ENCODE measurements around the gene NHSL2. TPM values are rescaled to one million over a fixed set of nuclear protein-coding genes. Genes with fewer than 3 reads are reported as not detected.

NHSL2 gene
- total and polyA plus RNA-seq, 3 experiments from 2014 or later = 0.51 to 17.8 (median 1.1) TPM

GRCh38 chrX:71913156-71913950, 2.7 kb downstream of the NHSL2 start:
- ChIA-PET CTCF (no interaction called here), POLR2A (no interaction called here)

GRCh38 chrX:71917621-71918343, 7.1 kb downstream of the NHSL2 start:
- Histone ChIP-seq H3K4me3 (ENCODE audit: low read length) (no peak overlapping the region), H3K36me3 (ENCODE audit: insufficient read depth, low read length) (no peaks in the 10 kb centered on the region), H3K27me3 (ENCODE audit: insufficient read depth, low read length, poor library complexity, severe bottlenecking) (no peaks in the 10 kb centered on the region), H3K27ac (ENCODE audit: low read depth, low read length) (no peak overlapping the region), H3K9me3 (ENCODE audit: low read length) (no peaks in the 10 kb centered on the region), H3K4me1 (ENCODE audit: insufficient read depth, low read length) (no peaks in the 10 kb centered on the region)
- DNase-seq = no peak
- no peaks in the 10 kb centered on the region for H3K36me3 Mint-ChIP-seq
- H3K4me3 Mint-ChIP-seq = no peak overlapping the region
- CTCF ChIA-PET = no interaction called here
- POLR2A ChIA-PET = no interaction called here
- H3K27me3 Mint-ChIP-seq = peaks cover 18 to 24% of the 10 kb centered on the region in 2 donors
- H3K4me1 Mint-ChIP-seq = no peaks in the 10 kb centered on the region
- no peak overlapping the region for H3K27ac Mint-ChIP-seq
- no peaks in the 10 kb centered on the region for H3K9me3 Mint-ChIP-seq

More at GRCh38 chrX:71913156-71913950, 2.7 kb downstream of the NHSL2 start:
- no peaks in the 10 kb centered on the region for H3K9me3 ChIP-seq (ENCODE audit: low read length)
- no peaks in the 10 kb centered on the region for H3K36me3 ChIP-seq (ENCODE audit: insufficient read depth, low read length)
- Mint-ChIP-seq H3K27ac (peak overlapping the region in 1 of 8 donors; percentile 54), H3K4me1 (peaks cover 0 to 3% (median 3%) of the 10 kb centered on the region in 3 donors), H3K9me3 (no peaks in the 10 kb centered on the region), H3K27me3 (peaks cover 24 to 41% of the 10 kb centered on the region in 2 donors), H3K36me3 (no peaks in the 10 kb centered on the region), H3K4me3 (peak overlapping the region in 1 of 7 donors; percentile 2)
- peaks cover 6% of the 10 kb centered on the region for H3K27me3 ChIP-seq (ENCODE audit: insufficient read depth, low read length, poor library complexity, severe bottlenecking)
- no peak overlapping the region for H3K4me3 ChIP-seq (ENCODE audit: low read length)
- H3K4me1 ChIP-seq (ENCODE audit: insufficient read depth, low read length) = no peaks in the 10 kb centered on the region
- DNase-seq = no peak
- H3K27ac ChIP-seq (ENCODE audit: low read depth, low read length) = no peak overlapping the region

GRCh38 chrX:71919431-71919830, 8.8 kb downstream of the NHSL2 start:
- Mint-ChIP-seq H3K4me3 (no peak overlapping the region), H3K27me3 (peaks cover 11 to 13% of the 10 kb centered on the region in 2 donors), H3K4me1 (no peaks in the 10 kb centered on the region), H3K27ac (peak overlapping the region in 1 of 8 donors; percentile 1), H3K36me3 (no peaks in the 10 kb centered on the region), H3K9me3 (no peaks in the 10 kb centered on the region)
- Histone ChIP-seq H3K27me3 (ENCODE audit: insufficient read depth, low read length, poor library complexity, severe bottlenecking) (no peaks in the 10 kb centered on the region), H3K9me3 (ENCODE audit: low read length) (no peaks in the 10 kb centered on the region), H3K27ac (ENCODE audit: low read depth, low read length) (no peak overlapping the region), H3K36me3 (ENCODE audit: insufficient read depth, low read length) (no peaks in the 10 kb centered on the region), H3K4me3 (ENCODE audit: low read length) (no peak overlapping the region), H3K4me1 (ENCODE audit: insufficient read depth, low read length) (no peaks in the 10 kb centered on the region)
- ChIA-PET CTCF (no interaction called here), POLR2A (no interaction called here)
- no peak for DNase-seq

- Mint-ChIP-seq H3K27ac (no peak overlapping the region), H3K36me3 (no peaks in the 10 kb centered on the region), H3K27me3 (peaks cover 9 to 13% of the 10 kb centered on the region in 2 donors), H3K4me3 (no peak overlapping the region), H3K4me1 (no peaks in the 10 kb centered on the region), H3K9me3 (no peaks in the 10 kb centered on the region)
- Histone ChIP-seq H3K9me3 (ENCODE audit: low read length) (no peaks in the 10 kb centered on the region), H3K36me3 (ENCODE audit: insufficient read depth, low read length) (no peaks in the 10 kb centered on the region), H3K27ac (ENCODE audit: low read depth, low read length) (no peak overlapping the region), H3K4me3 (ENCODE audit: low read length) (no peak overlapping the region), H3K27me3 (ENCODE audit: insufficient read depth, low read length, poor library complexity, severe bottlenecking) (no peaks in the 10 kb centered on the region), H3K4me1 (ENCODE audit: insufficient read depth, low read length) (no peaks in the 10 kb centered on the region)
- ChIA-PET POLR2A (no interaction called here), CTCF (no interaction called here)
- no peak for DNase-seq
These were observed 9.2 kb downstream of the NHSL2 start for GRCh38 chrX:71919886-71920285.

GRCh38 chrX:71922686-71923085, 12.0 kb downstream of the NHSL2 start:
- no peak for DNase-seq

GRCh38 chrX:71923516-71923915, 12.9 kb downstream of the NHSL2 start:
- H3K4me1 Mint-ChIP-seq = no peaks in the 10 kb centered on the region
- Histone ChIP-seq H3K4me1 (ENCODE audit: insufficient read depth, low read length) (no peaks in the 10 kb centered on the region), H3K27ac (ENCODE audit: low read depth, low read length) (no peak overlapping the region), H3K27me3 (ENCODE audit: insufficient read depth, low read length, poor library complexity, severe bottlenecking) (no peaks in the 10 kb centered on the region), H3K9me3 (ENCODE audit: low read length) (no peaks in the 10 kb centered on the region), H3K4me3 (ENCODE audit: low read length) (no peak overlapping the region), H3K36me3 (ENCODE audit: insufficient read depth, low read length) (no peaks in the 10 kb centered on the region)
- CTCF ChIA-PET = no interaction called here
- no peak for DNase-seq
- no peak overlapping the region for H3K4me3 Mint-ChIP-seq
- POLR2A ChIA-PET = no interaction called here
- peaks cover 0 to 12% of the 10 kb centered on the region in 2 donors for H3K27me3 Mint-ChIP-seq
- no peak overlapping the region for H3K27ac Mint-ChIP-seq
- H3K9me3 Mint-ChIP-seq = no peaks in the 10 kb centered on the region
- no peaks in the 10 kb centered on the region for H3K36me3 Mint-ChIP-seq

More at GRCh38 chrX:71922686-71923085, 12.0 kb downstream of the NHSL2 start:
- Histone ChIP-seq H3K4me3 (ENCODE audit: low read length) (no peak overlapping the region), H3K27ac (ENCODE audit: low read depth, low read length) (no peak overlapping the region), H3K4me1 (ENCODE audit: insufficient read depth, low read length) (no peaks in the 10 kb centered on the region), H3K27me3 (ENCODE audit: insufficient read depth, low read length, poor library complexity, severe bottlenecking) (no peaks in the 10 kb centered on the region), H3K36me3 (ENCODE audit: insufficient read depth, low read length) (no peaks in the 10 kb centered on the region), H3K9me3 (ENCODE audit: low read length) (no peaks in the 10 kb centered on the region)
- Mint-ChIP-seq H3K36me3 (no peaks in the 10 kb centered on the region), H3K27ac (no peak overlapping the region), H3K4me1 (no peaks in the 10 kb centered on the region), H3K27me3 (peaks cover 0 to 12% of the 10 kb centered on the region in 2 donors), H3K4me3 (no peak overlapping the region), H3K9me3 (no peaks in the 10 kb centered on the region)
- ChIA-PET POLR2A (no interaction called here), CTCF (no interaction called here)

GRCh38 chrX:71927040-71927439, 16.4 kb downstream of the NHSL2 start:
- Mint-ChIP-seq H3K27me3 (peaks cover 9 to 13% of the 10 kb centered on the region in 2 donors), H3K4me3 (no peak overlapping the region), H3K27ac (no peak overlapping the region), H3K4me1 (no peaks in the 10 kb centered on the region), H3K9me3 (no peaks in the 10 kb centered on the region), H3K36me3 (no peaks in the 10 kb centered on the region)
- H3K27me3 ChIP-seq (ENCODE audit: insufficient read depth, low read length, poor library complexity, severe bottlenecking) = no peaks in the 10 kb centered on the region
- no peak overlapping the region for H3K4me3 ChIP-seq (ENCODE audit: low read length)
- no peaks in the 10 kb centered on the region for H3K4me1 ChIP-seq (ENCODE audit: insufficient read depth, low read length)
- POLR2A ChIA-PET = no interaction called here
- no peaks in the 10 kb centered on the region for H3K36me3 ChIP-seq (ENCODE audit: insufficient read depth, low read length)
- no peak for DNase-seq
- no peak overlapping the region for H3K27ac ChIP-seq (ENCODE audit: low read depth, low read length)
- CTCF ChIA-PET = no interaction called here
- H3K9me3 ChIP-seq (ENCODE audit: low read length) = no peaks in the 10 kb centered on the region

- CTCF ChIA-PET = no interaction called here
- DNase-seq = no peak
- no peak overlapping the region for H3K4me3 Mint-ChIP-seq
- H3K4me1 ChIP-seq (ENCODE audit: insufficient read depth, low read length) = no peaks in the 10 kb centered on the region
- no peak overlapping the region for H3K27ac Mint-ChIP-seq
- H3K9me3 Mint-ChIP-seq = no peaks in the 10 kb centered on the region
- no peaks in the 10 kb centered on the region for H3K9me3 ChIP-seq (ENCODE audit: low read length)
- H3K36me3 ChIP-seq (ENCODE audit: insufficient read depth, low read length) = no peaks in the 10 kb centered on the region
- H3K27ac ChIP-seq (ENCODE audit: low read depth, low read length) = no peak overlapping the region
- no peaks in the 10 kb centered on the region for H3K36me3 Mint-ChIP-seq
- peaks cover 12 to 25% of the 10 kb centered on the region in 2 donors for H3K27me3 Mint-ChIP-seq
- POLR2A ChIA-PET = no interaction called here
- H3K4me3 ChIP-seq (ENCODE audit: low read length) = no peak overlapping the region
- H3K27me3 ChIP-seq (ENCODE audit: insufficient read depth, low read length, poor library complexity, severe bottlenecking) = no peaks in the 10 kb centered on the region
- no peaks in the 10 kb centered on the region for H3K4me1 Mint-ChIP-seq
These were observed 18.2 kb downstream of the NHSL2 start for GRCh38 chrX:71928856-71929255.

All from CD8-positive, alpha-beta memory T cell (primary cell).